IPS-NIHi7 (cell line): Measurements from ENCODE around the gene RNPEPL1.

ENCODE experiments used
- DNase-seq: peaks from one replicate; pipeline ENCODE4 v3.0.0; 2012; ENCODE audit warnings: mixed read lengths; ENCODE audit errors: extremely low spot score

Gene RNPEPL1

GRCh38 chr2:240626531-240627300 is 58.4 kb downstream of the RNPEPL1 start:
- DNase-seq: no peak

- DNase-seq: no peak
Observed at GRCh38 chr2:240627736-240628506, 59.6 kb downstream of the RNPEPL1 start.

- DNase-seq: no peak
Observed at GRCh38 chr2:240628507-240628807, 60.2 kb downstream of the RNPEPL1 start.

- no peak for DNase-seq
Observed at GRCh38 chr2:240628808-240629618, 60.7 kb downstream of the RNPEPL1 start.

GRCh38 chr2:240629619-240629967 is 61.3 kb downstream of the RNPEPL1 start:
- DNase-seq: no peak

GRCh38 chr2:240629968-240630770 is 61.9 kb downstream of the RNPEPL1 start:
- no peak for DNase-seq
